K562 (cell line): ENCODE data around the gene MED15. TPM values are rescaled to one million over a fixed set of nuclear protein-coding genes. Genes with fewer than 3 reads are reported as not detected.

ENCODE experiments used
- ATF7 ChIP-seq: fragments of 450-650 bp; IDR thresholded peaks from 2 replicates; pipeline ENCODE4 v1.7.1; 2014; ENCODE audit warnings: mild to moderate bottlenecking, moderate library complexity
- HNRNPH1 ChIP-seq: fragments of 200-400 bp; formaldehyde crosslinking; optimal IDR thresholded peaks from 2 replicates; pipeline ENCODE3; 2017; ENCODE audit warnings: low read depth, mild to moderate bottlenecking, low read length, moderate library complexity
- HNRNPK ChIP-seq: fragments of 200-400 bp; formaldehyde crosslinking; IDR thresholded peaks from one replicate; pipeline ENCODE4 v1.6.1; 2018; ENCODE audit warnings: mild to moderate bottlenecking, low read depth, low read length; ENCODE audit not compliant: poor library complexity, severe bottlenecking
- NBN ChIP-seq: fragments of 450-650 bp; IDR thresholded peaks from 2 replicates; pipeline ENCODE4 v1.6.1; 2016; ENCODE audit warnings: low read depth, mild to moderate bottlenecking
- RREB1 ChIP-seq: fragments of 250-450 bp; sonication (Bioruptor Pico); IDR thresholded peaks from 2 replicates; pipeline ENCODE4 v1.4.0; 2020
- SP1 ChIP-seq: sonication (generic); formaldehyde crosslinking; IDR thresholded peaks from 2 replicates; pipeline ENCODE4 v1.8.1; 2022; ENCODE audit warnings: mild to moderate bottlenecking, missing genetic modification reagents
- TAL1 ChIP-seq: fragments of 450-650 bp; IDR thresholded peaks from 2 replicates; pipeline ENCODE4 v1.6.1; 2016; ENCODE audit warnings: mild to moderate bottlenecking
- TEAD2 ChIP-seq: fragments of 450-650 bp; IDR thresholded peaks from 2 replicates; pipeline ENCODE4 v1.6.1; 2016; ENCODE audit warnings: missing genetic modification characterization, control low read depth, missing compliant biosample characterization
- THRB ChIP-seq: fragments of 450-650 bp; formaldehyde crosslinking; conservative IDR thresholded peaks from 2 replicates; pipeline ENCODE4 v1.4.0; 2022; ENCODE audit warnings: mild to moderate bottlenecking, missing genetic modification characterization
- ZBTB11 ChIP-seq, 3 experiments: fragments of 200-800 bp in 1 of 3; fragments of 250-450 bp in 1 of 3; fragments of 450-650 bp in 1 of 3; sonication (Bioruptor Pico) in 1 of 3; sonication (Bioruptor generic) in 1 of 3; formaldehyde crosslinking in 1 of 3; IDR thresholded peaks; 2 replicates each; pipeline versions ENCODE4 v1.6.1 to v1.8.0; 2016 to 2022; ENCODE audit warnings: mild to moderate bottlenecking in 2 of 3, missing genetic modification characterization in 2 of 3, missing compliant biosample characterization in 1 of 3, moderate library complexity in 1 of 3
- ZNF766 ChIP-seq: fragments of 200-800 bp; sonication (Bioruptor generic); conservative IDR thresholded peaks from 2 replicates; pipeline ENCODE4 v1.6.1; 2016; ENCODE audit warnings: missing genetic modification characterization, missing compliant biosample characterization
- ZNF785 ChIP-seq: fragments of 250-450 bp; sonication (Bioruptor Pico); IDR thresholded peaks from 2 replicates; pipeline ENCODE4 v1.4.0; 2020; ENCODE audit warnings: mild to moderate bottlenecking
- polyA plus RNA-seq, 8 experiments: library from polyadenylated mRNA; depleted of rRNA in 4 of 8; stranded (reverse) in 5 of 8; unstranded in 3 of 8; fragments of >200 nt; fragmentation: Nextera tagmentation in 2 of 8; fragmentation: Illumina TruSeq in 1 of 8; extraction: Ambion mirVana in 2 of 8; extraction: Trizol in 1 of 8; gene quantifications; 2 replicates each; pipeline versions ENCODE4 v1.2.1 to v1.2.3, GENCODE V29; 2011 to 2014; ENCODE audit warnings: inconsistent platforms in 1 of 8, missing spikeins in 1 of 8
- total RNA-seq, 7 experiments: library from RNA; depleted of rRNA in 6 of 7; stranded (reverse); fragments of >200 nt in 6 of 7; fragmentation: Illumina TruSeq in 2 of 7; extraction: Trizol in 2 of 7; gene quantifications; 2 replicates each; pipeline versions ENCODE4 v1.2.1 to v1.2.3, GENCODE V29; 2011 to 2021; ENCODE audit warnings: low replicate concordance in 1 of 7

MED15 gene
- total and polyA plus RNA-seq, 9 of the 15 experiments (the other 6 are each of a cell fraction or from before 2014, with no cell fraction given): 4.0 to 271 (median 60.1) TPM

- TF ChIP-seq ZBTB11 (CRISPR knock-in tag; IDR thresholded peaks at IDR 0.05) (0 out of 6 replicates have a peak, but pooled peaks of 1 of the 3 experiments have one; percentile 2), SP1 (CRISPR knock-in tag) (no peak), ATF7 (no peak), HNRNPK (no peak), RREB1 (CRISPR knock-in tag) (0 out of 2 replicates have a peak, but pooled peaks have one; percentile 7), ZNF766 (CRISPR knock-in tag) (no peak), THRB (CRISPR knock-in tag) (peak; percentile 70; the same call in 1 of the 2 replicates), HNRNPH1 (no peak), TEAD2 (no peak), NBN (no peak), ZNF785 (no peak), TAL1 (no peak)
Observed at GRCh38 chr22:20472629-20473442, 34.6 kb upstream of the MED15 start (continued).
